SH-SY5Y (cell line): Measurements from ENCODE around the gene CCDC60.

Source experiments
- GATA2 ChIP-seq: IDR thresholded peaks from 2 replicates; pipeline ENCODE4 v1.6.1; 2011; ENCODE audit warnings: mild to moderate bottlenecking, low read depth, low read length
- GATA3 ChIP-seq: IDR thresholded peaks from 2 replicates; pipeline ENCODE4 v1.6.1; 2011; ENCODE audit warnings: low read depth, mild to moderate bottlenecking, low read length, moderate library complexity

GRCh38 chr12:119505001-119505400 is 170.5 kb downstream of the CCDC60 start:
- TF ChIP-seq GATA3 (no peak), GATA2 (no peak)
